Loucy (cell line): ENCODE measurements around the gene SYNGR2.

Experiments
- H2AFZ ChIP-seq: fragments of 200-600 bp; sonication (generic); 2 replicates; pipeline ENCODE4 v1.6.0; 2016; ENCODE audit warnings: antibody characterized with exemption, mild to moderate bottlenecking, low read length, moderate library complexity
- H3F3A ChIP-seq: fragments of 200-600 bp; 2 replicates; pipeline ENCODE4 v1.6.0; 2016; ENCODE audit warnings: antibody characterized with exemption, low read depth, mild to moderate bottlenecking
- H3K27me3 ChIP-seq: fragments of 200-600 bp; sonication (generic); 2 replicates; pipeline ENCODE4 v1.6.1; 2014; ENCODE audit warnings: low read length, mild to moderate bottlenecking; ENCODE audit not compliant: insufficient read depth, poor library complexity, severe bottlenecking
- H3K36me3 ChIP-seq: fragments of 200-600 bp; sonication (generic); 2 replicates; pipeline ENCODE4 v1.6.1; 2016; ENCODE audit warnings: low read length; ENCODE audit not compliant: insufficient read depth
- H3K4me1 ChIP-seq: fragments of 200-600 bp; sonication (generic); 2 replicates; pipeline ENCODE4 v1.5.1; 2014; ENCODE audit warnings: low read length, mild to moderate bottlenecking; ENCODE audit not compliant: insufficient read depth, poor library complexity, severe bottlenecking
- H3K4me2 ChIP-seq: fragments of 200-600 bp; sonication (generic); 2 replicates; pipeline ENCODE4 v1.6.0; 2014; ENCODE audit warnings: antibody characterized with exemption, low read length, low read depth, mild to moderate bottlenecking; ENCODE audit not compliant: poor library complexity, severe bottlenecking
- H3K4me3 ChIP-seq: fragments of 200-600 bp; sonication (generic); 2 replicates; pipeline ENCODE4 v1.5.1; 2014; ENCODE audit warnings: low read length, mild to moderate bottlenecking, mixed read lengths; ENCODE audit not compliant: poor library complexity, severe bottlenecking
- H3K79me2 ChIP-seq: fragments of 200-600 bp; sonication (generic); 2 replicates; pipeline ENCODE4 v1.6.1; 2014; ENCODE audit warnings: low read length; ENCODE audit not compliant: insufficient read depth
- H3K9ac ChIP-seq: fragments of 200-600 bp; sonication (generic); 2 replicates; pipeline ENCODE4 v1.6.0; 2014; ENCODE audit warnings: mild to moderate bottlenecking, low read depth, low read length, moderate library complexity; ENCODE audit not compliant: poor library complexity, severe bottlenecking
- H3K9me2 ChIP-seq: fragments of 200-600 bp; sonication (generic); replicated peaks from 2 replicates; pipeline ENCODE4 v1.6.1; 2016; ENCODE audit warnings: low read depth, low read length, mixed read lengths
- H3K9me3 ChIP-seq: fragments of 200-600 bp; sonication (generic); 2 replicates; pipeline ENCODE4 v1.6.1; 2014; ENCODE audit warnings: mild to moderate bottlenecking, antibody characterized with exemption, low read length, low read depth; ENCODE audit not compliant: insufficient read depth
- H4K20me1 ChIP-seq: fragments of 200-600 bp; sonication (generic); 2 replicates; pipeline ENCODE4 v1.6.0; 2014; ENCODE audit warnings: antibody characterized with exemption, low read length, mild to moderate bottlenecking; ENCODE audit not compliant: insufficient read depth, poor library complexity, severe bottlenecking
- CTCF ChIP-seq: fragments of 200-600 bp; sonication (generic); conservative IDR thresholded peaks from 2 replicates; pipeline ENCODE4 v1.5.1; 2014; ENCODE audit warnings: mild to moderate bottlenecking, antibody characterized with exemption, low read length
- EZH2phosphoT487 ChIP-seq: fragments of 200-600 bp; IDR thresholded peaks from 2 replicates; pipeline ENCODE4 v1.6.1; 2018; ENCODE audit warnings: antibody characterized with exemption, mild to moderate bottlenecking, moderate library complexity, borderline replicate concordance

SYNGR2 gene

GRCh38 chr17:78206298-78206697 is 37.9 kb downstream of the SYNGR2 start:
- Histone ChIP-seq H3K9me3 (no peaks in the 10 kb centered on the region), H2AFZ (no peak overlapping the region), H3K4me3 (no peak overlapping the region), H3K36me3 (peaks cover 4% of the 10 kb centered on the region; the same call in 1 of the 2 replicates), H3K4me2 (no peak overlapping the region), H3K79me2 (no peaks in the 10 kb centered on the region), H4K20me1 (no peaks in the 10 kb centered on the region), H3F3A (no peaks in the 10 kb centered on the region), H3K9me2 (no peaks in the 10 kb centered on the region), H3K27me3 (no peaks in the 10 kb centered on the region), H3K9ac (no peak overlapping the region), H3K4me1 (no peaks in the 10 kb centered on the region)
- peak; percentile 15; the same call in 1 of the 2 replicates for TF ChIP-seq CTCF
- TF ChIP-seq EZH2phosphoT487 = no peak

DNA sequence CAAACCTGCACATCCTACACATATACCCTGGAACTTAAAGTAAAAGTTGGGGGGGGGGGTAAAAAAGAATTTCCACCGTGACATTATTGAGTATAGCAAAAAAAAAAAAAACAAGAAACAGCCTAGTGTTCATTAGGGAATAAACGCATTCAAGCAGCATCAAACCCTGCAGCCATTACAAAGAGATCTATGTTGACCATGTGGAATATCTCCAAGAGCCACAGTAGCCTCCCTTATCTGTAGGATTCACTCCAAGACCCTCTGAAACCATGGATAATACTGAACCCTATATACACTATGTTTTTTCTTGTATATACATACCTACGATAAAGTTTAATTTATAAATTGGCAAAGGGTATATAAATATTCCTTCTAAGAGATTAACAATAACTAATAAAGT is 40.1 kb downstream of the SYNGR2 start:
- no peaks in the 10 kb centered on the region for H3K9me2 ChIP-seq
- H3K27me3 ChIP-seq = no peaks in the 10 kb centered on the region
- no peaks in the 10 kb centered on the region for H4K20me1 ChIP-seq
- H3K9ac ChIP-seq = no peak overlapping the region
- no peak overlapping the region for H2AFZ ChIP-seq
- H3K4me3 ChIP-seq = no peak overlapping the region
- TF ChIP-seq EZH2phosphoT487 (no peak), CTCF (no peak)
- H3K9me3 ChIP-seq = no peaks in the 10 kb centered on the region
- no peaks in the 10 kb centered on the region for H3F3A ChIP-seq
- no peaks in the 10 kb centered on the region for H3K4me1 ChIP-seq
- H3K79me2 ChIP-seq = no peaks in the 10 kb centered on the region
- no peak overlapping the region for H3K4me2 ChIP-seq
- H3K36me3 ChIP-seq = no peaks in the 10 kb centered on the region; the same call in 1 of the 2 replicates

DNA sequence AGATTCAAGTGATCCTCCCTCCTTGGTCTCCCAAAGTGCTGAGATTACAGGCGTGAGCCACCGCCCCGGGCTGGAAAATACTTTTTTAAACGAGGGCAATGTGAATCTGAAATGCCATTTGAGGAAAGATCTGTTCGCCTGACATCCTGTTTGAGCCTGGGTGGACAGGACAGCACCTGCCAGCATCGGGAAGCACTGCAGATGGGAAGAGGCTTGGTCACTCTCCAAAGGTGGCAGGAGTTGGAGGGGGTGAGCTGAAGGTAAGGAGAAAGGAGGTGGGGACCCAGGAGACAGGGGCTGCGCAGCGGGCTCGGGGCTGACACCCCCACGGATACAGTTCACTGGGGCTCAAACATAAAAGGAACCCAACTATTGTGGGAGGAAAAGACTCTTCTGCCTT is 41.7 kb downstream of the SYNGR2 start:
- Histone ChIP-seq H3K36me3 (no peaks in the 10 kb centered on the region), H3K27me3 (no peaks in the 10 kb centered on the region), H2AFZ (no peak overlapping the region), H3K79me2 (peaks cover 11% of the 10 kb centered on the region), H3F3A (no peaks in the 10 kb centered on the region), H3K9me2 (no peaks in the 10 kb centered on the region), H3K9me3 (no peaks in the 10 kb centered on the region), H4K20me1 (no peaks in the 10 kb centered on the region), H3K4me2 (no peak overlapping the region), H3K4me1 (no peaks in the 10 kb centered on the region), H3K4me3 (no peak overlapping the region), H3K9ac (no peak overlapping the region)
- no peak for TF ChIP-seq EZH2phosphoT487
- TF ChIP-seq CTCF = no peak
